Measurements from ENCODE around the gene MESP2.

MESP2 gene

GRCh38 chr15:89802231-89802928, 26.2 kb downstream of the MESP2 start:
- no peak for DNase-seq (ENCODE audit: low read depth)

GRCh38 chr15:89802986-89803824, 27.1 kb downstream of the MESP2 start:
- DNase-seq (ENCODE audit: low read depth) = no peak

DNA sequence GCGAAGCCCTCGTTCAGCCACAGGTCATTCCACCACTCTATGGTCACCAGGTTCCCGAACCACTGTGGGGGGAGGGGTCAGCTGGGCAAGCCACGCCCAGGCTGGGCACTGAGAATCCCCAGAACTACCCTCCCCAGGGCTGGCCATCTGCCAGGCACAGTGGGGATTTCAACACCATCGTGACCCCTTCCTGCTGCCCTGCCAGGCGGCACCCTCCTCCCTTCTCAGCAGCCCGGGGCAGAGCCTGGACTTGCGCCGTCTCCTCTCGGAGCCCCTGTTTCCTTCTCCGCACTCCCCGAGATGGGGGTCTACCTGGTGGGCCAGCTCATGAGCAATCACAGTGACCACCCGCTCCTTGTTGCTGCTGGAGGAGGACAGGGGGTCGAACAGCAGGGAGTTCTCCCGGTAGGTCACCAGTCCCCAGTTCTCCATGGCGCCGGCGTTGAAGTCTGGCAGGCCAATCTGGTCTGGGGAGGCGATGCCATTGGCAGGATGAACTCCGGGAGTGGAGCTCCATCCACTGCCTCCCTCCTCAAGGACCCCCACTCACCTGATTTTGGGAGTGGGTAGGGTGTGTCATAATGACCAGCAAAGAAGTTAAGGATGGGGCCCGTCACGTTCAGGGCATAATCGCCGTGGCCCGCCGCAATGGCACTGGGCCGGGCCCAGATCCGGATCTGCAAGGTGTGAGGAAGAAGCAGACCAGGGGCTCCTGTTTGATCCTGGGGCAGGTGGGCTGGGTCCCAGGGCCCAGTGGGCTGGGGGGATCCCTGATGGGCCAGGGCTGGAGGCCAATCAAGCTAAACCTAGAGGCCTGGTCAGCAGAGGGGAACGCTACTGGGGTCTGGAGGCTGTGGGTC, 28.0 kb downstream of the MESP2 start:
- DNase-seq (ENCODE audit: low read depth) = no peak

DNA sequence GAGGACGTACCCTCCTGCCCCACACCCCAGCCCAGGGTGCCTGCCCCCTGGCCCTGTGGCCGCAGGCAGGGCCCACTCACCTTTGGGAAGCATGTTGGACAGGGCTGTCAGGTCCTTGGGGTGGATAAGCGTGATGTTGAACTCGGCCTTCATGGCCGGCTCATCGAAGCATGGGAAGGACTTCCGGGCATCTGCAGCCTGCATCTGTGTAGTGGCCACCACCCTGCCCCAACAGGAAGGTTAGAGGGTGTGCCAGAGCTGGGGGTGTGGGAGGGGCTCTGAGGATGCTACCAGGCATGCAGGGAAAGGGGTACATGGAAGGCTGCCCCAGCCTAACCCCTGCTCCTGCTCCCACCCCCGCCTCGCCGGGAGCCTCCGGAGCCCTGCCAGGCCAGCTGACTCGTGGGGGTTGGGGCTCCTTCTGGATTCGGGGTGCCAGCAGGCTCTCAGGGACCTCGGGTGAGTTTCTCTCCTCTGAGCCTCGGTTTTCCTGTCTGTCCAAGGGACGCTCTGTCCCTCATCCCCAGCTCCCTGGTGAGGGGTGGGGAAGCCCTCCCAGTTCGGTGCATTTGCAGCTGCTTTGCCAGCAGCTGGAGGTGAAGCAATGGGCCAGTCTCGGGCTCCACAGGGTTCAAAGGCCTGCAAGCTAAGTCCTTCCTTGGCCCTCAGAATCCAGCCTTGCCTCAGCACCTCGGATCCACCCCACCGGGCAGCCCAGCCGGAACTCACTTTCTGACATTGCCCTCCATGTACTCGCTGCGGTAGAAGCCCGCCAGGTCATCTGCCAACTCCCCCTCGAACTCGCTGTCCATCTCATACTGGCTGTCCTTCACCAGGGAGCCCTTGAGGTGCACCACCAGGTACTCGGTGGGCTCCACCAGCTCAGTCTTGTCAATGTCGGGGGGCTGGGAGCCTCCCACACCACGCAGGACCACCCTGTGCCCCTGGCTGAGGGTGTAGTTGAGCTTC, 29.4 kb downstream of the MESP2 start:
- no peak for DNase-seq (ENCODE audit: low read depth)

- no peak for DNase-seq (ENCODE audit: low read depth)
These were observed 30.1 kb downstream of the MESP2 start for GRCh38 chr15:89806210-89806558.

DNA sequence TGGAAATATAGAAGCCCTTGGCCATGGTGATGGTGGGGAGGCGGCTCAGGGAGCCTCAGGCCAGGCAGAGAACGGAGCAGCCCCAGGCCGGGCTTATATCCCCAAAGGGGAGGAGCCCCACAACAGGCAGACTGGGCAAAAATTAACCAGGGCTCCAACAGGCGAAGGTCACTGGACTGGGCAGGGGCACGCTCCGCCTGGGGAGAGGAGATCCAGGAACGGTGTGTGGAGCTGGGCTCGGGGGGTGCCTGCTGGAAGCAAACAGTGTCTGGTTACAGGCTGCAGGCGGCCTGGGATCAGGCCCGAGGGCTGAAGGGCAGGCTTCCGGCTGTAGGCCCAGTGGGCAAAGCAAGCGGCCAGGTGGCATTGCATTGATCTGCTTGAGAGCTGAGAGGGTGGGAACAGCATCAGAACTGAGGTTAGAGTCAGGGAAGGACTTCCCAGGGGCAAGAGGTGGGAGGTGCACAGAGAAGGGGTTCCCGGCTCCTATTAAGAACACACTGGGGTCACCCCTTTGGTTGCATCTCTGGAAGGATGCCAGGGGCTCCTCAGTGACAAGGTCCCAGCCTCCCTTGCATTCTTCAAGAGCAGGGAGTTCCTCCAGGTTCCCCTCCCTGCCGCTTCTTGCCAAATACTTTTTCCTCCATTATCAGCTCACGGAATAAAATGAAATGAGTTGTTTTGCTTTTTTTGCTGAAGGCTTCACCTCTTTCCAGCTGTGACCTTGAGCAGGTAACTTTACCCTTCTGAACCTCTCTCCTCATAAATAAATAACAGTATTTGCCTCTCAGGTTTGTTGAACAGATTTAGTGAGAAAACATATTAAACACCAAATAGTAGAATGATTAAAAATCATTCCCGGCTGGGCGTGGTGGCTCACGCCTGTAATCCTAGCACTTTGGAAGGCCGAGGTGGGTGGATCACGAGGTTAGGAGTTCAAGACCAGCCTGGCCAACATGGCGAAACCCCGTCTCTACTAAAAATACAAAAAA, 30.7 kb downstream of the MESP2 start:
- no peak for DNase-seq (ENCODE audit: low read depth)

- no peak for DNase-seq (ENCODE audit: low read depth)
These were observed 31.6 kb downstream of the MESP2 start for GRCh38 chr15:89807689-89808088.

- DNase-seq (ENCODE audit: low read depth) = no peak
These were observed 32.2 kb downstream of the MESP2 start for GRCh38 chr15:89808160-89808870.

- DNase-seq (ENCODE audit: low read depth) = no peak
These were observed 33.1 kb downstream of the MESP2 start for GRCh38 chr15:89809093-89809786.

DNA sequence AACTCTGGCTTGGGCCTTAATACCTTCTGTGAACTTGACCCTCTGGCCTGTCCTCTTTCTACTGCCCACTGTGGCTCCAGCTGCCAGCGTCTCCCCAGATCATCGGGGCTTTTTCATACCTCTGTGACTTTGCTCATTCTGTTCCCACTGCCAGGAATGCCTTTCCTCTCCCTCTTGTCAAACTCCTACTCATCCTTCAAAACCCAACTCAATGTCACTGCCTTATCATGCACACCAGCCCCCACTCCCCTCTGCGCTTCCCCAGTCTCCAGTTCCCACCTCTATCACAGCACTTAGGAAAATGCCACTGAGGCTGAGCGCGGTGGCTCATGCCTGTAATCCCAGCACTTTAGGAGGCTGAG, 33.6 kb downstream of the MESP2 start:
- no peak for DNase-seq (ENCODE audit: low read depth)

DNA sequence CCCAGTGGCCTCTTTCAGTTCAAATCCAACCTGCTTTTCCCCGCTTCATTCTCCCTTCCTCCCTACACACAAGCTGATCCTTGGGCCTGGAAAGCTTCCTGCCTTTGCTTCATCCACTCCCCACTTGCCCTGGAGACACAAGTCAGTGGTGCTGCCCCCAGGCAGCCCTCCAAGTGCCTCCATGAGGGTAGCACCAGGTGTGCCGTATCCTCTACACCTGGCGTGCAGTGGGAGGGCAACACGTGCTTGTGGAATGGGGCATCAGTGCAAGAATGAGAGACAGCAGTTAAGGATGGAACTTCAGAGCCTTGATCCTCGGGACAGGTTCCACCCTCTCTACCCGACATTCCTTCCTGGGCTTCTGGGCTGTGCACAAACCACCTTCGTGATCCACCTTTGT, 34.7 kb downstream of the MESP2 start:
- DNase-seq (ENCODE audit: low read depth) = no peak

DNA sequence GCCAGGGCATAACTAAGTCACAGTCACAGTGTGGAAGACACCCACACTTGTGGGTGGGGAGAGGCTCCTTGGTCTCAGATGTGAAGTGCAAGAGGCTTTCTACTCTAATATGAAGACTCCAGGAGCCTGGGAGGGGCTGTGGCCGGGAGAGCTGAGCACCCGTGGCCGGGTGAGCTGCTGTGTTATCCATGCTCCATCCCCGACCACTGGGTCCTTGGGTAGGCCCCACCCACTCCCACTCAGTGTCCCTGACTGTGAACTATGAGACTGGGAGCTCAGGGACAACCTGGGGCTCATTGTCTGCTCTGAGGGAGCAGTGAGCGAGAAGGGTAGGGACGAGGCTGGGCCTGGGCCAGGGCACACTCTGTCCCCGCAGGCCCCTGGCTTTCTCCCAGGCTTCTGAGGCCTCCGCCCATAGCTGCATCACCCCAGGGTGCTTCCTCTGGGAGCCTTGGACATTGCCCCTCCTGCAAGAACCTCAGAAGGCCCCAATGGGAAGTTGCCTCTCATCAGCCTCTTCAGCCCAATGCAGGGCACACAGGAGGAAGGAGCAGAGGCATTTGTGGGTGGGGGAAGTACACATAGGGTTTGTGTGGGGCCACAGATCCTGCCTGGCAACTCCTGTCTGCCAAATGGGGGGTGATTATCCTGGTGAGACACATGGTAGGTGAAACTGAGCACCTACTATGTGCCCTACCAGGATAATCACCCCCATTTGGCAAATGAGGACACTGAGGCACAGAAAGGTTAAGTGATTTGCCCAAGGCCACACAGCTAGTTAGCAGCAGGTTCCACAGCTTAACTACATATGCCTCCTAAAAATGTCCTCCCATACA, 36.1 kb downstream of the MESP2 start:
- DNase-seq (ENCODE audit: low read depth) = no peak

DNA sequence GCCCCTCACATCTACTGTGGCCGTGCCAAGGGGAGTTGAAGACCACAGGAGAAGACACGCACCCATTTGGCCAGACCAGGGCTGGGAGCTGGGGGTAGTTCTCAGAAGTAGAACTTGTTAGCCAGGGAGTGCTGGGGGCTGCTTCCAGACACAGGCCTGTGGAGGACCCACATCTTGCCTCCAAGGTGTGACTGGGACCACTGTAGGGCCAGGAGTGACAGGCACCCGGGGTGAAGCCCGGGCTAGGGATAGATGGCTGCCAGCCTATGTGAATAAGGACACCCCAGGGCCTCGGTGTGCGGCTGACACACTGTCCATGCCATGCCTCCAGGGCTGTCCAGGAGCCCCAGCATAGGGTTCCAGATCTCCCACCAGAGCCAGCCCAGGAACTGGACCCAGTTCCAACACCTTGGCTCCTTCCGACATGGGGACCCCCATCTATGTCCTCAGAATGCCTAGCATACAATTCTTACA, 36.8 kb downstream of the MESP2 start:
- DNase-seq (ENCODE audit: low read depth) = no peak

DNA sequence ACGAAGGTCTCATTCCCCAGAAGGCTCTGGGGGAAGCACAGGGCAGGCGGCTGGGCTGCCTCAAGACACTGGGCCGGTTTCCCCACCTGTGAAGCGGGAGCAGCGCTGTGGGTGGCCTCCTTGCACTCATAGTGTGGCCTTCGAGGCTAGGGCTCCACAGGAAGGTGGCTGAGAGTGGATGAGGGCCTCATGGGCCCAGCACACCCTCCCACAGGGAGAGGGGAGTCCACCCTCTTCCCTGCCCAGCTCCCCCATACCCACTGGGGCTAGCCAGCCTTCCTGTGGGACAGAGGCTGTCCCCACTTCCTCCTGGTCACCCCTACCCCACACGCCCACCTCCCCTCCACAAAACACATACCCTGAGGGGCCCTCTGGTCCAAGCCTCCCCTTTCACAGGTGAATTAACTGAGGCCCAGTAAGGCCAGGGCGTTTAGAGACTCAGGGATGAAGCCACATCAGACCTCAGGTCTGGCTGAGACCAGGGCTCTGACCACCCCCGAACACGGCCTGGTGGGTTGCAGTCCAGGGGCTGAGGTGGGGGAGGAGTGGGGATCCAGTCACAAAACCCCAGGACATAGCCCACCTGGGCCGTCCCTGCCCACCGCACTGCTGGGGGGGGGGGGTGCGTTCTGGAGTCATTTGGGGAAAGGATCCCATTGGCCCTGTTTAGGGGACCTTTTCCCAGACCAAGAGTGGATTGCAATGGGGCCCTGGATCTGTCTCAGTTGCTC, 37.4 kb downstream of the MESP2 start:
- no peak for DNase-seq (ENCODE audit: low read depth)

- no peak for DNase-seq (ENCODE audit: low read depth)
These were observed 38.1 kb downstream of the MESP2 start for GRCh38 chr15:89814112-89814742.

DNA sequence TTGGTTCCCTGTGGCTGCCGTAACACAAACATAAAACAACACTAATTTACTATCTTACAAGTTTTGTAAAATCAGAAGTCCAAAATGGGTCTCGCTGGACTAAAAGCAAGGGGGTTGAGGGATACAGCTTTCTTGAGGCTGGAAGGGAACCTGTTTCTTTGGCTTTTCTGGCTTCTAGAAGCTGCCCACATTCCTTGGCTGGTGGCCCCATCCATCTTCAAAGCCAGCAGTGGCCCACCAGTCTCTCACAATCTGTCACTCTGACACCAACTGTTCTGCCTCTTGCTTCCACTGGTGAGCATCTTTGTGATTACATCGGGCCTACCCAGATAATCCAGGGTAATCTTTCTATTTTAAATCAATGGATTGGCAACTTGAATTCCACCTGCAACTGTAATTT, 39.6 kb downstream of the MESP2 start:
- no peak for DNase-seq (ENCODE audit: low read depth)

Measured in activated gamma-delta T cell treated with anti-CD3 and anti-CD28 coated beads, Interleukin-2, amount 50 U/mL, for 16 hours (primary cell).